GM23338 (cell line): ENCODE measurements around the gene PAQR9. TPM values are rescaled to one million over a fixed set of nuclear protein-coding genes. Genes with fewer than 3 reads are reported as not detected.

Experiments
- ATAC-seq: fragments of 200-7000 bp; cut with Tn5 transposase; 3 replicates; pipeline ENCODE4 v1.9.1; 2020
- DNase-seq: peaks from one replicate; pipeline ENCODE4 v3.0.0-alpha.2; 2015; ENCODE audit warnings: low spot score
- H2AFZ ChIP-seq: fragments of 200-600 bp; sonication (generic); 2 replicates; pipeline ENCODE4 v1.8.0; 2016; ENCODE audit warnings: antibody characterized with exemption, mild to moderate bottlenecking, moderate library complexity
- H3F3A ChIP-seq: fragments of 200-600 bp; sonication (generic); replicated peaks from 2 replicates; pipeline ENCODE4 v1.8.0; 2017; ENCODE audit warnings: antibody characterized with exemption, mixed run types, low read depth
- H3K27ac ChIP-seq: fragments of 200-600 bp; sonication (generic); 2 replicates; pipeline ENCODE4 v1.6.1; 2016; ENCODE audit warnings: low read depth
- H3K27me3 ChIP-seq: fragments of 200-600 bp; sonication (generic); 2 replicates; pipeline ENCODE4 v1.8.0; 2016; ENCODE audit warnings: mild to moderate bottlenecking, mixed run types, moderate library complexity; ENCODE audit not compliant: insufficient read depth
- H3K36me3 ChIP-seq: fragments of 200-600 bp; sonication (generic); 2 replicates; pipeline ENCODE4 v1.8.0; 2016; ENCODE audit warnings: mild to moderate bottlenecking; ENCODE audit not compliant: insufficient read depth
- H3K4me1 ChIP-seq: fragments of 200-600 bp; sonication (generic); 2 replicates; pipeline ENCODE4 v1.8.0; 2016; ENCODE audit warnings: mild to moderate bottlenecking, moderate library complexity; ENCODE audit not compliant: insufficient read depth
- H3K4me2 ChIP-seq: fragments of 200-600 bp; sonication (generic); 2 replicates; pipeline ENCODE4 v1.7.1; 2017; ENCODE audit warnings: mixed run types
- H3K4me3 ChIP-seq: fragments of 200-600 bp; sonication (generic); 2 replicates; pipeline ENCODE4 v1.6.1; 2016; ENCODE audit warnings: mixed run types
- H3K79me2 ChIP-seq: fragments of 200-600 bp; sonication (generic); replicated peaks from 2 replicates; pipeline ENCODE4 v1.8.0; 2017; ENCODE audit warnings: mild to moderate bottlenecking; ENCODE audit not compliant: insufficient read depth
- H3K9me2 ChIP-seq: fragments of 200-600 bp; sonication (generic); 2 replicates; pipeline ENCODE4 v1.8.0; 2017; ENCODE audit not compliant: insufficient read depth
- H4K20me1 ChIP-seq: fragments of 200-600 bp; sonication (generic); replicated peaks from 2 replicates; pipeline ENCODE4 v1.8.0; 2017; ENCODE audit warnings: mild to moderate bottlenecking; ENCODE audit not compliant: insufficient read depth
- H3K27ac Mint-ChIP-seq: 2 replicates; pipeline ENCODE4 v1.8.0; 2020; ENCODE audit warnings: inconsistent platforms, mild to moderate bottlenecking, moderate library complexity, mixed read lengths
- H3K27me3 Mint-ChIP-seq: 3 replicates; pipeline ENCODE4 v1.8.0; 2022; ENCODE audit warnings: low read depth, mild to moderate bottlenecking, moderate library complexity, mixed read lengths, inconsistent platforms; ENCODE audit not compliant: insufficient read depth, poor library complexity
- H3K36me3 Mint-ChIP-seq: 3 replicates; pipeline ENCODE4 v1.8.0; 2021; ENCODE audit warnings: low read depth, mild to moderate bottlenecking, inconsistent platforms, moderate library complexity, mixed read lengths
- H3K4me1 Mint-ChIP-seq: 3 replicates; pipeline ENCODE4 v1.8.0; 2020; ENCODE audit warnings: mild to moderate bottlenecking, inconsistent platforms, mixed read lengths
- H3K4me3 Mint-ChIP-seq: 3 replicates; pipeline ENCODE4 v1.8.0; 2021; ENCODE audit warnings: moderate library complexity, mild to moderate bottlenecking, inconsistent platforms, mixed read lengths
- H3K9me3 Mint-ChIP-seq: 3 replicates; pipeline ENCODE4 v1.8.0; 2020; ENCODE audit warnings: moderate library complexity, mild to moderate bottlenecking, inconsistent platforms, mixed read lengths
- CREB1 ChIP-seq: fragments of 250-450 bp; sonication (Bioruptor Pico); IDR thresholded peaks from 2 replicates; pipeline ENCODE4 v1.5.0; 2020; ENCODE audit warnings: low read depth, mild to moderate bottlenecking, moderate library complexity
- EZH2 ChIP-seq: fragments of 200-600 bp; sonication (generic); IDR thresholded peaks from one replicate; pipeline ENCODE4 v1.8.0; 2017; ENCODE audit warnings: antibody characterized with exemption, mild to moderate bottlenecking, low read depth; ENCODE audit not compliant: unreplicated experiment
- EZH2phosphoT487 ChIP-seq: fragments of 200-600 bp; sonication (generic); IDR thresholded peaks from one replicate; pipeline ENCODE4 v1.8.1; 2018; ENCODE audit warnings: antibody characterized with exemption; ENCODE audit not compliant: unreplicated experiment
- POLR2AphosphoS5 ChIP-seq: IDR thresholded peaks from 2 replicates; pipeline ENCODE4 v1.6.1; 2016; ENCODE audit warnings: antibody characterized with exemption, low read depth
- STAT1 ChIP-seq: IDR thresholded peaks from one replicate; pipeline ENCODE4 v1.6.1; 2016; ENCODE audit warnings: antibody characterized with exemption; ENCODE audit not compliant: unreplicated experiment
- ZNF114 ChIP-seq: fragments of 250-450 bp; sonication (Bioruptor Pico); IDR thresholded peaks from 2 replicates; pipeline ENCODE4 v1.5.0; 2020; ENCODE audit warnings: mild to moderate bottlenecking, moderate library complexity
- ZNF331 ChIP-seq: fragments of 250-450 bp; sonication (Bioruptor Pico); IDR thresholded peaks from 2 replicates; pipeline ENCODE4 v1.5.0; 2020; ENCODE audit warnings: low read depth, mild to moderate bottlenecking, moderate library complexity
- polyA plus RNA-seq: library from polyadenylated mRNA; unstranded; fragments of >200 nt; fragmentation: Nextera tagmentation; extraction: Ambion mirVana; gene quantifications from 2 replicates; pipeline ENCODE4 v1.2.1, GENCODE V29; 2016
- total RNA-seq: library from RNA; depleted of rRNA; stranded (reverse); fragments of >200 nt; shearing (Covaris generic); gene quantifications from 2 replicates; pipeline ENCODE4 v1.2.3, GENCODE V29; 2014
- TF ChIP-seq, protein P1 (sequence below): fragments of 250-450 bp; sonication (Bioruptor Pico); IDR thresholded peaks from 2 replicates; pipeline ENCODE4 v1.5.0; 2020; ENCODE audit warnings: mild to moderate bottlenecking, moderate library complexity
- TF ChIP-seq, protein P2 (sequence below): IDR thresholded peaks from 2 replicates; pipeline ENCODE4 v1.6.1; 2016; ENCODE audit warnings: antibody characterized with exemption
- TF ChIP-seq, protein P3 (sequence below): IDR thresholded peaks from one replicate; pipeline ENCODE4 v1.6.1; 2018; ENCODE audit warnings: antibody characterized with exemption; ENCODE audit not compliant: unreplicated experiment

The PAQR9 gene
- total and polyA plus RNA-seq, 2 experiments from 2014 or later = 2.0 to 2.3 TPM

DNA sequence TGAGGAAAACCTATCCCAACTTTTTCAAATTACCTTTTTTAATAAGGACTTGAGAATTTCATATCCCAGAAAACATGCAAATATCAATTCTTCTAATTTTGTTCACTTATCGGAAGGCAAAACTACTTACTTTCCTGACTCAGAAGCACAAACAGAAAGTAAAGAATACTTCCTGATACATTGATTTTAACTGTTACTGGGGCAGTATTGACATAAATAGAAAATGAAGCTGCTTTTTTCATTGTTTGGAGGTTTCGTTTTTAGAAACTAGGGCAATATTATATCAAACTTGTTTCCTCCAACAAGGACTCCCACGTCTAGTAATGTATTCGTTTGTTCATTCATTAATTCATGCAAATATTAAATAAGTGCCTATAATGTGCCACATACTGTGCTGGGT is 19.1 kb downstream of the PAQR9 start:
- Histone ChIP-seq H3F3A (no peaks in the 10 kb centered on the region), H3K27ac (no peak overlapping the region), H3K4me2 (no peak overlapping the region), H3K27me3 (peaks cover 23% of the 10 kb centered on the region), H4K20me1 (no peaks in the 10 kb centered on the region), H3K4me3 (no peak overlapping the region), H3K9me2 (no peaks in the 10 kb centered on the region), H3K36me3 (no peaks in the 10 kb centered on the region), H3K4me1 (peaks cover 8% of the 10 kb centered on the region; the same call in 1 of the 2 replicates), H2AFZ (no peak overlapping the region), H3K79me2 (no peaks in the 10 kb centered on the region)
- Mint-ChIP-seq H3K27me3 (peaks cover 5% of the 10 kb centered on the region), H3K9me3 (no peaks in the 10 kb centered on the region), H3K4me1 (peaks cover 5% of the 10 kb centered on the region; the same call in 1 of the 3 replicates), H3K36me3 (no peaks in the 10 kb centered on the region), H3K27ac (no peak overlapping the region), H3K4me3 (no peak overlapping the region)
- DNase-seq (no peak), ATAC-seq (no peak)
- TF ChIP-seq STAT1 (no peak), ZNF114 (no peak), EZH2phosphoT487 (no peak), POLR2AphosphoS5 (no peak), ZNF331 (CRISPR knock-in tag) (no peak)
- TF ChIP-seq, protein P1, sequence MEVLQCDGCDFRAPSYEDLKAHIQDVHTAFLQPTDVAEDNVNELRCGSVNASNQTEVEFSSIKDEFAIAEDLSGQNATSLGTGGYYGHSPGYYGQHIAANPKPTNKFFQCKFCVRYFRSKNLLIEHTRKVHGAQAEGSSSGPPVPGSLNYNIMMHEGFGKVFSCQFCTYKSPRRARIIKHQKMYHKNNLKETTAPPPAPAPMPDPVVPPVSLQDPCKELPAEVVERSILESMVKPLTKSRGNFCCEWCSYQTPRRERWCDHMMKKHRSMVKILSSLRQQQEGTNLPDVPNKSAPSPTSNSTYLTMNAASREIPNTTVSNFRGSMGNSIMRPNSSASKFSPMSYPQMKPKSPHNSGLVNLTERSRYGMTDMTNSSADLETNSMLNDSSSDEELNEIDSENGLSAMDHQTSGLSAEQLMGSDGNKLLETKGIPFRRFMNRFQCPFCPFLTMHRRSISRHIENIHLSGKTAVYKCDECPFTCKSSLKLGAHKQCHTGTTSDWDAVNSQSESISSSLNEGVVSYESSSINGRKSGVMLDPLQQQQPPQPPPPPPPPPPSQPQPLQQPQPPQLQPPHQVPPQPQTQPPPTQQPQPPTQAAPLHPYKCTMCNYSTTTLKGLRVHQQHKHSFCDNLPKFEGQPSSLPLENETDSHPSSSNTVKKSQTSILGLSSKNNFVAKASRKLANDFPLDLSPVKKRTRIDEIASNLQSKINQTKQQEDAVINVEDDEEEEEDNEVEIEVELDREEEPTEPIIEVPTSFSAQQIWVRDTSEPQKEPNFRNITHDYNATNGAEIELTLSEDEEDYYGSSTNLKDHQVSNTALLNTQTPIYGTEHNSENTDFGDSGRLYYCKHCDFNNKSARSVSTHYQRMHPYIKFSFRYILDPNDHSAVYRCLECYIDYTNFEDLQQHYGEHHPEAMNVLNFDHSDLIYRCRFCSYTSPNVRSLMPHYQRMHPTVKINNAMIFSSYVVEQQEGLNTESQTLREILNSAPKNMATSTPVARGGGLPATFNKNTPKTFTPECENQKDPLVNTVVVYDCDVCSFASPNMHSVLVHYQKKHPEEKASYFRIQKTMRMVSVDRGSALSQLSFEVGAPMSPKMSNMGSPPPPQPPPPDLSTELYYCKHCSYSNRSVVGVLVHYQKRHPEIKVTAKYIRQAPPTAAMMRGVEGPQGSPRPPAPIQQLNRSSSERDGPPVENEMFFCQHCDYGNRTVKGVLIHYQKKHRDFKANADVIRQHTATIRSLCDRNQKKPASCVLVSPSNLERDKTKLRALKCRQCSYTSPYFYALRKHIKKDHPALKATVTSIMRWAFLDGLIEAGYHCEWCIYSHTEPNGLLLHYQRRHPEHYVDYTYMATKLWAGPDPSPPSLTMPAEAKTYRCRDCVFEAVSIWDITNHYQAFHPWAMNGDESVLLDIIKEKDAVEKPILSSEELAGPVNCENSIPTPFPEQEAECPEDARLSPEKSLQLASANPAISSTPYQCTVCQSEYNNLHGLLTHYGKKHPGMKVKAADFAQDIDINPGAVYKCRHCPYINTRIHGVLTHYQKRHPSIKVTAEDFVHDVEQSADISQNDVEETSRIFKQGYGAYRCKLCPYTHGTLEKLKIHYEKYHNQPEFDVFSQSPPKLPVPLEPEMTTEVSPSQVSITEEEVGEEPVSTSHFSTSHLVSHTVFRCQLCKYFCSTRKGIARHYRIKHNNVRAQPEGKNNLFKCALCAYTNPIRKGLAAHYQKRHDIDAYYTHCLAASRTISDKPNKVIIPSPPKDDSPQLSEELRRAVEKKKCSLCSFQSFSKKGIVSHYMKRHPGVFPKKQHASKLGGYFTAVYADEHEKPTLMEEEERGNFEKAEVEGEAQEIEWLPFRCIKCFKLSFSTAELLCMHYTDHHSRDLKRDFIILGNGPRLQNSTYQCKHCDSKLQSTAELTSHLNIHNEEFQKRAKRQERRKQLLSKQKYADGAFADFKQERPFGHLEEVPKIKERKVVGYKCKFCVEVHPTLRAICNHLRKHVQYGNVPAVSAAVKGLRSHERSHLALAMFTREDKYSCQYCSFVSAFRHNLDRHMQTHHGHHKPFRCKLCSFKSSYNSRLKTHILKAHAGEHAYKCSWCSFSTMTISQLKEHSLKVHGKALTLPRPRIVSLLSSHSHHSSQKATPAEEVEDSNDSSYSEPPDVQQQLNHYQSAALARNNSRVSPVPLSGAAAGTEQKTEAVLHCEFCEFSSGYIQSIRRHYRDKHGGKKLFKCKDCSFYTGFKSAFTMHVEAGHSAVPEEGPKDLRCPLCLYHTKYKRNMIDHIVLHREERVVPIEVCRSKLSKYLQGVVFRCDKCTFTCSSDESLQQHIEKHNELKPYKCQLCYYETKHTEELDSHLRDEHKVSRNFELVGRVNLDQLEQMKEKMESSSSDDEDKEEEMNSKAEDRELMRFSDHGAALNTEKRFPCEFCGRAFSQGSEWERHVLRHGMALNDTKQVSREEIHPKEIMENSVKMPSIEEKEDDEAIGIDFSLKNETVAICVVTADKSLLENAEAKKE (CRISPR knock-in tag) = no peak

DNA sequence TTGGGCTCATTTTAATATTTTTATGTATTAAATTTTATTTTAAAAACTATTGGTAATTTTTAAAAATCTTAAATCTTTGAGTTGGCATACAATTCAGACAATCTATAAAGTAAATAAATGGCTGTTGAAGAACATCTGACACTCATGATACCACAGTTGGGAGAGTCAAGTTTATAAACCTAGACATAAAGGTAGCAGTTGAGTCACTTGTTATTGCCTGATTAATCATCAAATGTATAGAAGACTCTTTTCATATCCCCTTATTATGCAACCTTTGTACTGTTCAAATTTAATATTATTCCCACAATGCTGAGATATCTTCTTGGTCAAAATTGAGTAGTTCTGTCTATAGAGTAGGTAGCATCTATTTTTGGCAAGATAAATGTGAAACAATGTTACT is 19.6 kb downstream of the PAQR9 start:
- Histone ChIP-seq H3K4me1 (peaks cover 8% of the 10 kb centered on the region; the same call in 1 of the 2 replicates), H3K36me3 (no peaks in the 10 kb centered on the region), H3K9me2 (no peaks in the 10 kb centered on the region), H4K20me1 (no peaks in the 10 kb centered on the region), H3K4me2 (no peak overlapping the region), H3K27ac (no peak overlapping the region), H3K27me3 (peaks cover 23% of the 10 kb centered on the region), H2AFZ (no peak overlapping the region), H3K4me3 (no peak overlapping the region), H3K79me2 (no peaks in the 10 kb centered on the region), H3F3A (no peaks in the 10 kb centered on the region)
- Mint-ChIP-seq H3K9me3 (no peaks in the 10 kb centered on the region), H3K27ac (no peak overlapping the region), H3K4me3 (no peak overlapping the region), H3K27me3 (peaks cover 5% of the 10 kb centered on the region), H3K4me1 (peaks cover 5% of the 10 kb centered on the region; the same call in 1 of the 3 replicates), H3K36me3 (no peaks in the 10 kb centered on the region)
- DNase-seq (no peak), ATAC-seq (no peak)
- no peak for TF ChIP-seq ZNF114
- TF ChIP-seq, protein P2, sequence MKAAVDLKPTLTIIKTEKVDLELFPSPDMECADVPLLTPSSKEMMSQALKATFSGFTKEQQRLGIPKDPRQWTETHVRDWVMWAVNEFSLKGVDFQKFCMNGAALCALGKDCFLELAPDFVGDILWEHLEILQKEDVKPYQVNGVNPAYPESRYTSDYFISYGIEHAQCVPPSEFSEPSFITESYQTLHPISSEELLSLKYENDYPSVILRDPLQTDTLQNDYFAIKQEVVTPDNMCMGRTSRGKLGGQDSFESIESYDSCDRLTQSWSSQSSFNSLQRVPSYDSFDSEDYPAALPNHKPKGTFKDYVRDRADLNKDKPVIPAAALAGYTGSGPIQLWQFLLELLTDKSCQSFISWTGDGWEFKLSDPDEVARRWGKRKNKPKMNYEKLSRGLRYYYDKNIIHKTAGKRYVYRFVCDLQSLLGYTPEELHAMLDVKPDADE = no peak
- TF ChIP-seq CREB1 (CRISPR knock-in tag) = no peak
- no peak for TF ChIP-seq EZH2
- TF ChIP-seq ZNF331 (CRISPR knock-in tag) = no peak
- no peak for TF ChIP-seq STAT1
- no peak for TF ChIP-seq POLR2AphosphoS5
- TF ChIP-seq, protein P3, sequence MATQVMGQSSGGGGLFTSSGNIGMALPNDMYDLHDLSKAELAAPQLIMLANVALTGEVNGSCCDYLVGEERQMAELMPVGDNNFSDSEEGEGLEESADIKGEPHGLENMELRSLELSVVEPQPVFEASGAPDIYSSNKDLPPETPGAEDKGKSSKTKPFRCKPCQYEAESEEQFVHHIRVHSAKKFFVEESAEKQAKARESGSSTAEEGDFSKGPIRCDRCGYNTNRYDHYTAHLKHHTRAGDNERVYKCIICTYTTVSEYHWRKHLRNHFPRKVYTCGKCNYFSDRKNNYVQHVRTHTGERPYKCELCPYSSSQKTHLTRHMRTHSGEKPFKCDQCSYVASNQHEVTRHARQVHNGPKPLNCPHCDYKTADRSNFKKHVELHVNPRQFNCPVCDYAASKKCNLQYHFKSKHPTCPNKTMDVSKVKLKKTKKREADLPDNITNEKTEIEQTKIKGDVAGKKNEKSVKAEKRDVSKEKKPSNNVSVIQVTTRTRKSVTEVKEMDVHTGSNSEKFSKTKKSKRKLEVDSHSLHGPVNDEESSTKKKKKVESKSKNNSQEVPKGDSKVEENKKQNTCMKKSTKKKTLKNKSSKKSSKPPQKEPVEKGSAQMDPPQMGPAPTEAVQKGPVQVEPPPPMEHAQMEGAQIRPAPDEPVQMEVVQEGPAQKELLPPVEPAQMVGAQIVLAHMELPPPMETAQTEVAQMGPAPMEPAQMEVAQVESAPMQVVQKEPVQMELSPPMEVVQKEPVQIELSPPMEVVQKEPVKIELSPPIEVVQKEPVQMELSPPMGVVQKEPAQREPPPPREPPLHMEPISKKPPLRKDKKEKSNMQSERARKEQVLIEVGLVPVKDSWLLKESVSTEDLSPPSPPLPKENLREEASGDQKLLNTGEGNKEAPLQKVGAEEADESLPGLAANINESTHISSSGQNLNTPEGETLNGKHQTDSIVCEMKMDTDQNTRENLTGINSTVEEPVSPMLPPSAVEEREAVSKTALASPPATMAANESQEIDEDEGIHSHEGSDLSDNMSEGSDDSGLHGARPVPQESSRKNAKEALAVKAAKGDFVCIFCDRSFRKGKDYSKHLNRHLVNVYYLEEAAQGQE = no peak
